GM15510 (cell line): ENCODE measurements around the gene EBLN2.

Source experiments
- POLR2A ChIP-seq: IDR thresholded peaks from 3 replicates; pipeline ENCODE4 v1.6.1; 2011; ENCODE audit warnings: borderline replicate concordance; ENCODE audit not compliant: insufficient read length; ENCODE audit errors: extremely low read depth

EBLN2 gene

DNA sequence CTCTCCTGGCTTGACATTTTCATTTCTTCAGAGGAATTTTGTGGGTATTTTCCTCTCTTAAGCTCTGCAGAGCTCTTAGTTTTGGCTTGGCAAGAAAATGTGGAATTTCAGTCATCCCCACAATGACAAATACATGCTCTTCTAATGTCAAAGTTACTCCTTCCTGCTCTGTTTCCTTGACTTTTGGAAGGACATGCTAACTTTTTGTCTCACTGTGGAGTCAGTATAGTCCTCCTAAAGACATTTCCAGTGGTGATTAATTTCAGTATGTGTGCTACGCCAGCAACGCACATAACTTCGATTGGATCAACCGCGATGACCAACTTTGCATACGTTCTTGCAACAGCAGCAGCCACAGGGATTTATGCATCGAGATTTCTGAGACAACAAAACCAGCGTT lies 13.3 kb downstream of the EBLN2 start:
- no peak for TF ChIP-seq POLR2A

DNA sequence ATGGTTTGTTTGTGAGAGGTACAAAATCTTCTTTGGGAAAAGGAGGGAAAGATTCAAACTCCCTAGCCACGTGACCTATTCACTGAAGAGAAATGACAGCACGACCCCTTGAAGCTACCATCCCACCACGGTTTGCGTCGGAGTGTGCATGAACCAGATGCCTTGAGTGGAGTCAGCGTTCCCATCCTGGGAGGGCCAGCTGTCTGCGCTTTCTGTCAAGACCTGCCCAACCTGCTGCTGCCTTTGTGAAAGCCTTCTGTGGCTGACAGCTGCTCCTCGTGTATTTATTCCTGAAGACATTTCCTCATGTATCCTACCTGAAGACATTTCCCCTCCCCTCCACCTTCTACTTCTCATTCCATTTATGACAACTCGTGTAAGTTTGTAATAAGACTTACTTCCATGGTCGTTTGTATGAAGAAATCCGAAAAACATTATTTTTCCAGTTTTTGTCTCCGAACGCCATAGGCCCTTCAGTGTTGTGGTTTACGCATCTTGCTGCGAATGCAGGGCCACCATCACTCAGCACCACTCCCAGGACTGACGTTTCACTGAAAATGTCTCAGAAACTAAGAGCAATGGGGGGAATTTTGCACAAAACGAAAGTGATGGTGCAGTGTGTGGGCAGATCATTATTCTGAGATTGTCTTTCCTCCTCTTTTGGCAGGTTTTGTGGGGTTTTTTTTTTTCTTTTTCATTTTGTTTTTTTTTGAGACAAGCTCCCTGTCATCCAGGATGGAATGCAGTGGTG lies 18.9 kb downstream of the EBLN2 start:
- TF ChIP-seq POLR2A, result no peak

DNA sequence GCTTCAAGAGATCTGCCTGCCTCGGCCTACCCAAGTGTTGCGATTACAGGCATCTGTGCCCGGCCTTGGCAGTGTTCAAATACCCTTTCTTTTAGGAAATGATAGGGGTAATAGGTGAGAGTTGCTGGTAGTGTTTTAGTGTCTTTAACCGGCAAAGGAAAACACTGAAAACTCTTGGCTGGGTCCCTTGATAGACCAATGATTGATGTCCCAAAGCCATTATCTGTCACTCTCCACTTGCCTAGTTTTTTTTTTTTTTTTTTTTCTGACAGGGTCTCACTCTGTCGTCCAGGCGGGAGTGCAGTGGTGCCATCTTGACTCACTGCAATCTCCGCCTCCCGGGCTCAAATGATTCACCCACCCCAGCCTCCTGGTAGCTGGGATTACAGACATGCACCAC lies 19.7 kb downstream of the EBLN2 start:
- TF ChIP-seq POLR2A, result no peak

DNA sequence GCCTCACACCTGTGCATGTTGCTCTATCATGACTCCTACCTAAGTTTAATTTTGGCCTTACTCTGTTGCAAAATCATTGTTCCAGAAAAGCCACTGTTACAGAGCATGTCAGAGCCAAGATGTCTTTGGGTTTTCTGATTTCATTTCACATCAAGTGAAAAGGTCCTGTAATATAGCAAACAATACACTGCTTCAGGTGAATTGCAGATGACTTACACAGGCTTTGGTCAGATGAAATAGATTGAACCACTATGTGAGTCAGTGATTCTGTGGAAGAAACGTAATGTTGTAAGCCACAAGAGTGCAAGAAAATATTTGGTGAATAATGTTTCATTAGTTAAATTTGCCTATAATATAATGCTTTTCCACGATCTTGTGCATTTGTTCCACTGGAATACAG lies 22.7 kb downstream of the EBLN2 start:
- TF ChIP-seq POLR2A, result no peak

DNA sequence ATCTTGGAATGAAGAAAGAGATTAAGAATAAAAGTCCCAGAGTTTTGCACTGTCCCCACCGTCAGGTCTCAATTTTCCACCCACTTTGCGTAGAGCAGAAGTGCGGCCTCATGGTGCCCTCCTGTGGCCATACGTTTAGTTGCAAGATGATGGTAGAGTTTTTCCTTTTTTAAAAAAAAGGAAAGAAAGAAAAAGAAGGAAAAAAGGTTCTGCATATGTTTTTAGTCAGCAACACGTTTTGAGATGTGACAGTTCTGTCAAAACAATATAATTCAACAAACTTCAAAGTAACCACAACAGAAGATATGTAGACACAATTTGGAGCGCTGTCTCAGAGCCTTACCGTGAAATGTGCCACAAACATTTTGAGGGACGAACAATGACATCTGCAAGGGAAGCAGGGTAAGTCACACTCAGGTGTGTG lies 24.6 kb downstream of the EBLN2 start:
- TF ChIP-seq POLR2A, result no peak

DNA sequence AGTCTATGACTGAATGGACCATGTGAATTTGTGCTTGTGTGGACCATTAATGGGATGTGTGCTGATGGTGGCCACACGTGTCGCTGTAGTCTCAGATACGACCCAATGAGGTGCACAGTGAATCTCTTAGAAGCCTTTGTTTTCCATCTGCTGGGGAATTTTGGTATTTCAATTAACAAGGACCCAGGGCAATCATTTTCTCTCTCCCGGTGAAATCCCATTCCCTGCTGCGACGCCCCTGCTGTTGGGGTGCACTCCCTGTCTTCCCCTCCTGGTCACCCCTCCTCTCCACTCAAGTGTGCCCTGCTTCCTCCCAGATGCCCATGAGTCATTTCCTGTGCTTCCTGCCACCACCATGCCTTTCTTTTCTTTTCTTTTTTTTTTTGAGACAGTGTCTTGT lies 32.7 kb downstream of the EBLN2 start:
- TF ChIP-seq POLR2A, result no peak

DNA sequence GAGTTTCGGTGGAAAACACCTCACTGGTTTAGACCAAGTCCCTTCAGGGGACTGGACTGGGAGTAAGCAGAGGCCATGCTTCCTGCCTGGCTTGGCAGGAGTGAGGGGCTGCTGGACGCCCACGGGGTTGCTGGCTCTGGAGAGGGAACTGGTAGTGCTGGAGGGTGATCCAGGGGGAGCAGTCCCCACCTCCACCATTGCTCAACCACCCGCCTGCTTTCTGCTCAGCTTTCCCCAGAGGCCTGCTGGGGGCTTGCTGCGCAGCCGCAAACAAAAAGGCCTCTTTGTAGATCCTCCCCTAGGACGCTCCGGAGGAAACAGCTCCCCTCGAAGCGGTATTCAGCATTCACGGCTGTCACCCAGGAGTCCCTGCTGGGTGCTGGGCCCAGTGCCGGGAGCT lies 33.5 kb downstream of the EBLN2 start:
- no peak for TF ChIP-seq POLR2A

DNA sequence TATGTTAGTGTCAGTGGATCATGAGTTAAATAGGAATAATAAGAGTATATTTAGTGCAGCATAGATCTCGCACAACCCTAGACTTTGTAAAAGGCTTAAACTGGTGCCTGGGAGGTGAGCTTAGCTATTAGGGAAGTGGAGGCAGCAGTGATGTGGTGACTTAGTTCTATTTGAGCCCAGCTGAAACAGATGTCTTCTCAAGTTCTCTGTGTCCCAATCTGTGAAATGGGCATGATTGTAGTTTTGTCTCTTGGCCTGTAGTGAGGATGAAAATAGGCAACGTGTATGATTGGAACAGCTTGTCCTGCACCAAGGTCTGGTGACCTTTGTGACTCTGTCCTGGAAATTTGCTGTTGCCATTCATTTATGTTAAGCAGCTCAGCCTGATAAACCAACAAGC lies 34.7 kb downstream of the EBLN2 start:
- no peak for TF ChIP-seq POLR2A

DNA sequence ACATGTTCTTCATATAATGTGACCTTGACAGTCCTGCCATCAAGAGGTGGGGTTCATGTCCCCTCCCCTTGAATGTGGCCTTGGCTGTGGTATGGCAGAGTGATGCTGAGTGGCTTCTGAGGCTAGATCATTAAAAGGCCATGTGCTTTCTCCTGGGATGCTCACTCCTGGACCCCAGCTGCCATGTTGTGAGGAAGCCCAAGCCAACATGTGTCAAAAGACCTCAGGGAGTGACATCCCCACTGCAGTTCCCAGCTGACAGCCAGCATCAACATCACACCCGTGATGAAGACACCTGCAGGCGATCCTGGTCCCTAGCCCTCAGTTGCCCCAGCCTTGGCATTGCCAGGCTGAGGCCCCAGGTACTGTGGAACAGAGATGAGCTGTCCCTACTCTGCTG lies 36.6 kb downstream of the EBLN2 start:
- TF ChIP-seq POLR2A, result no peak

DNA sequence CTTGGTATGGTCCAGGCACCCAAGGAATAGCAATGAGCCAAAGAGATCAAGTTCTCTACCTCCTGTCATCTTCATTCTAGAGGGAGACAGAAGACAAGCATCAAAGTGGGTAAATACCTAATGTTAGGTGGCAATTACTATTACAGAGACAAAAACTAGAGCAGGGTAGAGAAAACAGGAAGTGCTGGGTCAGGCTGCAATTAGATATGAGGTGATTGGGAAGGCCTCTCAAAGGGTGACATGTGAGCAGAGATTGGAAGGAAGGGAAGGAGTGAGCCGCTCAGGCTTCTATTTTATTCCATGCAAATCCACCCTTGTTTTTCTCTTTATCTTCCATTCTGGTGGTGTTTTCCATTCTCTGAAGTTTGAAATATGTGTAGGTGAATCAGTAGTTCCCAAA lies 37.4 kb downstream of the EBLN2 start:
- no peak for TF ChIP-seq POLR2A

DNA sequence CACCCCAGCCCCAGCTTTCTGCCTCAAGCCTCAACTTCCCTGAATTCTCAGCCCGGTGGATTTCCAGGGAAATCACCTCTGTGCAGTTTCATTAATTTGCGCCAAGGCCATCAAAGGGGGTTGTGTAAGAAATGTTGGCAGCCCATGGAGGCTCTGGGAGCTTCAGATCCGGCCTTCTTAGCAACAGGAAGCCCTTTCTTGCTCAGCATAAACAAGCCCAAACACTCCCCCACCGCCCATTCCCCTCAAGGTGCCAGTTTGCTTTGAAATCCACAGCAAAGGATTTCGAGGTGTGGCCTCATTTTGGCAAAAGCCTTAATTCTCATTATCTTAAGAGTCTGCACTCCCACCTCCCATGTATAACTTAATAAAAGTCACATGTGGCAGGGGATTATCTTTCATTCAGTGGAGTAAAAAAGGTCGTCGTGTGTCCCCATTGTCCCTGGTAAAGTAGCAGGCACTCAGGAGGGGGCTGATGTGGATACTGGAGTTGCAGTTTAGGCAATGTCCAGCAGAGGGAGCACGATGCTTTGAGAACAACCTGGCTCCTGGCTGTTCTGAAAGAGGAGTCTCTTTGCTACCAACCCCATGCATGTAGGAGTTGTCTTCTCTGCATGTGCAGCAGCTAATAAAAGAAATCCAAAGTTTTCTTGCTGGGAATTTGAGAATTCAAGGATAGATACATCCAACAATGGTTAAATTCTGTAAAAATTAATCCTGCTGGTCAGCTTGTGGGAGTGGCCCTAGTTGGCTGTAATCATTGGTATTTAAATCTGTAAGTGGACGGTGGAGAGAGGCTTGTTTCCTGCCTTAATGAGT lies 39.5 kb downstream of the EBLN2 start:
- no peak for TF ChIP-seq POLR2A

DNA sequence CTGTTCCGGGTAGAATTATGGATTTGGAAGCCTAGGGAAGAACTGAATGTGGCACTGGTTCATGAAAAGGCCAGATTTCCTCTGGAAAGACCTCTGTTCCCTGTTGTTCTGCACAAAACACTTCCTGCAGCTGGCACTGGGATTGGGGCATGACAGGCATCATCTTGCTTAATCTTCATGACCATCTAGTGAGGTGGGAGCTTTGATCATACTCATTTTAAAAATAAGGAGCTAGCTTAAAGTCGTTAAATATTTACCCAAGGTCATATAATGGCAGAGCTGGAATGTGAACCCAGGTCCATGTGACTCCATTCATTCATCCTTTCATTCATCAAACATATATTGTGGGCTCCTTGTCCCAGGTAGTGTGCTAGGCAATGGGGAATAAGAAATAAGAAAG lies 40.4 kb downstream of the EBLN2 start:
- no peak for TF ChIP-seq POLR2A

DNA sequence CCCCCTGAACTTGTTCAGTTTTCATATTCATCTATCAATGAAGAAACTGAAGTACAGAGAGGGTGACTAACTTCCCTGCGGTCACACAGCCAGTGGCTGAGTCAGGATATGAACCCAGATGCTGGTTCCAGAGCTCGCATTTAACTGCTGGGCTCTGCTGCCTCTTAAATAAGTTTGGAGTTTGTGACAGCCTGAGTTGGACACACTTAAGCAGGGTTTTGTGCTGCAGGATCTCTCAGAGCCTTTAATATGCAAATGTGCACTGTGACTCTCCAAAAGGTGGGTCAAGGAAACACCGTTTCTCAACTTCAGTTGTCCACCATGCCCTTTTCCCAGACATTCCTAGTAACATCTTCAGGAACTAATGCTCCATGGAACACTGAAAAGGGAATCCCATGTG lies 45.8 kb downstream of the EBLN2 start:
- no peak for TF ChIP-seq POLR2A

DNA sequence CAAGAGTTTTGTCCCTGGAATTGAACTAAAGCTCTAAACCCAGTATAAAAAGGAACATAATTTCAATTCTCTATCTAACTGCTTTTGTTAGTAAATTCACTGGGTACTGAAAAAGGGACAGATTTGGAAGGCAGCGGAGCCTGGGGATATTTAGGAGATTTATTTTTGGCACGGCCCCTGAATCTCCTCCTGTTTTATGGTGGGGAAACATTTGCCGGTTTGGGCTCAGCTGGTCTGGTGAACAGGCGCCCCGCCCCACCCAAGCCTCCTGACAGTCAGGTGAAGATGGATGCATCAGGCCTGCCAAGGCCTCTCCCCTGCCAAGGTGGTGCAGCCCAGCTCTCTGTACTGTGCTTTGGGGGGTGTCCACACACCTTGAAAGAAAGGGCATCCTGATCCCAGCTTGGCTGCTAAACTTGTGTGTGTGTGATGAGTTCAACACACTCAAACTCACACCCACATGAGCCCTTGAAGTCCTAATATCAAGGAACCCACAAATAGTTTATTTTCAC lies 46.3 kb downstream of the EBLN2 start:
- TF ChIP-seq POLR2A, result no peak

DNA sequence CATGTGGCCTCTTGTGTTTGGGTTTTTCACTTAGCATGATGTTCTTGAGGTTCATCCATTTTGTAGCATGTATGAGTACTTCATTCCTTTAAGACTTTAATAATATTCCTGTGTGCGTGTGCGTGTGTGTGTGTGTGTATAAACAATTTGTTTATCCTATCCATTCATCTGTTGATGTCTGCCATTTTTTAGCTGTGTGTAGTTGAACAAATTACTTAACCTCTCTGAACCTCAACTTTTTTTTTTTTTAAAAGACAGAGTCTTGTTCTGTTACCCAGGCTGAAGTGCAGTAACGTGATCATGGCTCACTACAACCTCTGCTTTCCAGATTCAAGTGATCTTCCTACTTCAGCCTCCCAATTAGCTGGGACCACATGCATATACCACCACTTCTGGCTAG lies 47.3 kb downstream of the EBLN2 start:
- no peak for TF ChIP-seq POLR2A

DNA sequence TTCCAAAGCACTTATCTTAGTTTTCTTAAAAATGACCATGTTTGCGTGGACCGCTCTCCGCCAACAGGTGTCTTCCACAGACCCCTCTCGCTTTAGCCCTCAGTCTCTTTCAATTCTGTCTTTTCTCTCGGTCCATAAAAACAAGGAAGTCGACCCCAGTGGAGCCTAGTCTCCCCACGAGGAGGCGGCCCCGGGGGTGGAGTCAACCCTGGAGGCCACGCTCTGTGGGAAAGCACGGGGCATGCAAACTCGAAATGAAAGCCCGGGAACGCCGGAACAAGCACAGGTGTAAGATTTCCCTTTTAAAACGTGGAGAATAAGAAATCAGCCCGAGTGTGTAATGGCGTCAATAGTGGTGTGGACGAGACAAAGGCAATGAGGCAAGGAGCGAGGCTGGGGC lies 49.1 kb downstream of the EBLN2 start:
- TF ChIP-seq POLR2A, result no peak
